Astrocyte (in vitro differentiated cells and primary cell): ENCODE measurements around the gene RASGEF1C.

Experiments used
- EZH2 ChIP-seq: IDR thresholded peaks from 2 replicates; pipeline ENCODE4 v1.6.1; 2012; ENCODE audit warnings: mild to moderate bottlenecking, low read length, inconsistent platforms; ENCODE audit not compliant: insufficient read depth
- TF ChIP-seq, protein P1 (sequence below): IDR thresholded peaks from 2 replicates; pipeline ENCODE4 v1.5.1; 2011; ENCODE audit warnings: low read depth, mild to moderate bottlenecking, inconsistent platforms, low read length, moderate library complexity; ENCODE audit not compliant: insufficient read depth

DNA sequence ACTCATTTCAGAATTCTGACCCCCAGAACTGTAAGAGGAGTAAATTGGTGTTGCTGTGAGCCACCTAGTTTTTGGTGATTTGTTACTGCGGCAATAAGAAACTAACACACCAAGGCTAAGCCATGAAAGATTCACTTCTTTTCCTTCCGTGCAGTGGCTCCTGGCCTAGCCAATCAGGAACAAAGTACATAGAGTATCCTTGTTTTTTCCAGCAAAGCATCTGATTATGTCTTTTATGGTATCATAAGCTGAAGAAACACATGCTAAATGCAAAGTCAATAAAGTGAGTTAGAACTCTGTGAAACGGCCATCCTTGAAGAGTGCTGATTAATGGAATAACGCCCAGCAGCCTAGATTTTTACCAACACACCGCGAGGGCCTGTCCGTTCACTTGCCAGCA is 148.8 kb downstream of the RASGEF1C start:
- TF ChIP-seq, protein P1, sequence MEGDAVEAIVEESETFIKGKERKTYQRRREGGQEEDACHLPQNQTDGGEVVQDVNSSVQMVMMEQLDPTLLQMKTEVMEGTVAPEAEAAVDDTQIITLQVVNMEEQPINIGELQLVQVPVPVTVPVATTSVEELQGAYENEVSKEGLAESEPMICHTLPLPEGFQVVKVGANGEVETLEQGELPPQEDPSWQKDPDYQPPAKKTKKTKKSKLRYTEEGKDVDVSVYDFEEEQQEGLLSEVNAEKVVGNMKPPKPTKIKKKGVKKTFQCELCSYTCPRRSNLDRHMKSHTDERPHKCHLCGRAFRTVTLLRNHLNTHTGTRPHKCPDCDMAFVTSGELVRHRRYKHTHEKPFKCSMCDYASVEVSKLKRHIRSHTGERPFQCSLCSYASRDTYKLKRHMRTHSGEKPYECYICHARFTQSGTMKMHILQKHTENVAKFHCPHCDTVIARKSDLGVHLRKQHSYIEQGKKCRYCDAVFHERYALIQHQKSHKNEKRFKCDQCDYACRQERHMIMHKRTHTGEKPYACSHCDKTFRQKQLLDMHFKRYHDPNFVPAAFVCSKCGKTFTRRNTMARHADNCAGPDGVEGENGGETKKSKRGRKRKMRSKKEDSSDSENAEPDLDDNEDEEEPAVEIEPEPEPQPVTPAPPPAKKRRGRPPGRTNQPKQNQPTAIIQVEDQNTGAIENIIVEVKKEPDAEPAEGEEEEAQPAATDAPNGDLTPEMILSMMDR: no peak
- no peak for TF ChIP-seq EZH2
